ENCODE data around the gene THOC7.

THOC7 gene

GRCh38 chr3:63817225-63817624 is 46.4 kb downstream of the THOC7 start:
- no peak for TF ChIP-seq Cebpa-rat (IDR thresholded peaks at IDR 0.05)
- Histone ChIP-seq H3K27ac (no peak overlapping the region), H3K4me2 (no peak overlapping the region), H3K36me3 (no peaks in the 10 kb centered on the region), H3K4me1 (no peaks in the 10 kb centered on the region), H3K27me3 (no peaks in the 10 kb centered on the region), H3K9me3 (no peaks in the 10 kb centered on the region), H3K4me3 (no peak overlapping the region), H3K9ac (no peak overlapping the region), H4K20me1 (no peaks in the 10 kb centered on the region)

- TF ChIP-seq Cebpa-rat (IDR thresholded peaks at IDR 0.05) = no peak
- no peaks in the 10 kb centered on the region for H3K4me1 ChIP-seq
- no peak overlapping the region for H3K4me2 ChIP-seq
- H3K36me3 ChIP-seq = no peaks in the 10 kb centered on the region
- H3K9ac ChIP-seq = no peak overlapping the region
- H3K27me3 ChIP-seq = no peaks in the 10 kb centered on the region
- no peaks in the 10 kb centered on the region for H4K20me1 ChIP-seq
- no peak overlapping the region for H3K27ac ChIP-seq
- no peaks in the 10 kb centered on the region for H3K9me3 ChIP-seq
- H3K4me3 ChIP-seq = no peak overlapping the region
Observed at GRCh38 chr3:63814237-63814636, 49.4 kb downstream of the THOC7 start.

- peaks cover 8% of the 10 kb centered on the region for H3K9me3 ChIP-seq
- no peaks in the 10 kb centered on the region for H4K20me1 ChIP-seq
- no peak for TF ChIP-seq Cebpa-rat (IDR thresholded peaks at IDR 0.05)
- H3K4me2 ChIP-seq = no peak overlapping the region
- H3K4me3 ChIP-seq = no peak overlapping the region
- no peak overlapping the region for H3K27ac ChIP-seq
- no peaks in the 10 kb centered on the region for H3K4me1 ChIP-seq
- H3K36me3 ChIP-seq = no peaks in the 10 kb centered on the region
- no peak overlapping the region for H3K9ac ChIP-seq
- no peaks in the 10 kb centered on the region for H3K27me3 ChIP-seq
Observed at GRCh38 chr3:63809607-63810006, 54.0 kb downstream of the THOC7 start.

GRCh38 chr3:63808633-63809032 is 55.0 kb downstream of the THOC7 start:
- Histone ChIP-seq H3K27me3 (no peaks in the 10 kb centered on the region), H3K4me1 (no peaks in the 10 kb centered on the region), H3K9me3 (peaks cover 8% of the 10 kb centered on the region), H3K36me3 (no peaks in the 10 kb centered on the region), H3K4me2 (no peak overlapping the region), H4K20me1 (no peaks in the 10 kb centered on the region), H3K4me3 (no peak overlapping the region), H3K27ac (no peak overlapping the region), H3K9ac (no peak overlapping the region)
- TF ChIP-seq Cebpa-rat (IDR thresholded peaks at IDR 0.05) = no peak

GRCh38 chr3:63807961-63808565 is 55.5 kb downstream of the THOC7 start:
- Histone ChIP-seq H4K20me1 (no peaks in the 10 kb centered on the region), H3K4me3 (no peak overlapping the region), H3K27ac (no peak overlapping the region), H3K27me3 (no peaks in the 10 kb centered on the region), H3K9ac (no peak overlapping the region), H3K4me1 (no peaks in the 10 kb centered on the region), H3K36me3 (no peaks in the 10 kb centered on the region), H3K9me3 (peaks cover 8% of the 10 kb centered on the region), H3K4me2 (no peak overlapping the region)
- no peak for TF ChIP-seq Cebpa-rat (IDR thresholded peaks at IDR 0.05)

- TF ChIP-seq Cebpa-rat (IDR thresholded peaks at IDR 0.05) = no peak
Observed at GRCh38 chr3:63803911-63804310, 59.7 kb downstream of the THOC7 start.

GRCh38 chr3:63800097-63800496 is 63.5 kb downstream of the THOC7 start:
- H3K4me2 ChIP-seq = no peak overlapping the region
- H4K20me1 ChIP-seq = no peaks in the 10 kb centered on the region
- H3K27ac ChIP-seq = no peak overlapping the region
- H3K9me3 ChIP-seq = no peaks in the 10 kb centered on the region
- H3K9ac ChIP-seq = no peak overlapping the region
- no peak for TF ChIP-seq Cebpa-rat (IDR thresholded peaks at IDR 0.05)
- no peaks in the 10 kb centered on the region for H3K36me3 ChIP-seq
- no peaks in the 10 kb centered on the region for H3K27me3 ChIP-seq
- H3K4me1 ChIP-seq = no peaks in the 10 kb centered on the region
- H3K4me3 ChIP-seq = no peak overlapping the region

More at GRCh38 chr3:63803911-63804310, 59.7 kb downstream of the THOC7 start:
- no peak overlapping the region for H3K9ac ChIP-seq
- H3K27me3 ChIP-seq = no peaks in the 10 kb centered on the region
- H3K9me3 ChIP-seq = peaks cover 8% of the 10 kb centered on the region
- no peak overlapping the region for H3K27ac ChIP-seq
- H4K20me1 ChIP-seq = no peaks in the 10 kb centered on the region
- no peaks in the 10 kb centered on the region for H3K36me3 ChIP-seq
- no peaks in the 10 kb centered on the region for H3K4me1 ChIP-seq
- no peak overlapping the region for H3K4me2 ChIP-seq
- H3K4me3 ChIP-seq = no peak overlapping the region

GRCh38 chr3:63798949-63799348 is 64.7 kb downstream of the THOC7 start:
- Histone ChIP-seq H3K4me3 (no peak overlapping the region), H3K27ac (no peak overlapping the region), H3K9ac (no peak overlapping the region), H3K4me1 (no peaks in the 10 kb centered on the region), H3K9me3 (no peaks in the 10 kb centered on the region), H4K20me1 (no peaks in the 10 kb centered on the region), H3K27me3 (no peaks in the 10 kb centered on the region), H3K4me2 (no peak overlapping the region), H3K36me3 (no peaks in the 10 kb centered on the region)
- TF ChIP-seq Cebpa-rat (IDR thresholded peaks at IDR 0.05) = no peak

- no peak overlapping the region for H3K4me3 ChIP-seq
- H3K9me3 ChIP-seq = no peaks in the 10 kb centered on the region
- no peak overlapping the region for H3K27ac ChIP-seq
Observed at GRCh38 chr3:63798544-63798943, 65.1 kb downstream of the THOC7 start.

GRCh38 chr3:63795438-63795837 is 68.2 kb downstream of the THOC7 start:
- no peak overlapping the region for H3K27ac ChIP-seq
- H3K4me1 ChIP-seq = no peaks in the 10 kb centered on the region
- no peaks in the 10 kb centered on the region for H3K9me3 ChIP-seq
- no peak overlapping the region for H3K4me2 ChIP-seq
- H4K20me1 ChIP-seq = no peaks in the 10 kb centered on the region
- H3K9ac ChIP-seq = no peak overlapping the region
- TF ChIP-seq Cebpa-rat (IDR thresholded peaks at IDR 0.05) = no peak
- no peak overlapping the region for H3K4me3 ChIP-seq
- H3K36me3 ChIP-seq = no peaks in the 10 kb centered on the region
- no peaks in the 10 kb centered on the region for H3K27me3 ChIP-seq

More at GRCh38 chr3:63798544-63798943, 65.1 kb downstream of the THOC7 start:
- no peak overlapping the region for H3K4me2 ChIP-seq
- no peaks in the 10 kb centered on the region for H3K4me1 ChIP-seq
- no peaks in the 10 kb centered on the region for H3K27me3 ChIP-seq
- H3K36me3 ChIP-seq = no peaks in the 10 kb centered on the region
- no peak for TF ChIP-seq Cebpa-rat (IDR thresholded peaks at IDR 0.05)
- H4K20me1 ChIP-seq = no peaks in the 10 kb centered on the region
- no peak overlapping the region for H3K9ac ChIP-seq

- no peaks in the 10 kb centered on the region for H3K9me3 ChIP-seq
- H3K9ac ChIP-seq = no peak overlapping the region
- H4K20me1 ChIP-seq = no peaks in the 10 kb centered on the region
- H3K27ac ChIP-seq = no peak overlapping the region
- TF ChIP-seq Cebpa-rat (IDR thresholded peaks at IDR 0.05) = no peak
- H3K36me3 ChIP-seq = no peaks in the 10 kb centered on the region
- no peak overlapping the region for H3K4me2 ChIP-seq
- H3K4me1 ChIP-seq = no peaks in the 10 kb centered on the region
- no peaks in the 10 kb centered on the region for H3K27me3 ChIP-seq
- H3K4me3 ChIP-seq = no peak overlapping the region
Observed at GRCh38 chr3:63791974-63792373, 71.6 kb downstream of the THOC7 start.

Measured in BLaER1 (cell line).